ENCODE data around the gene RNF217.
"Not testable (repeated sequence)": the region's sequence is repeated elsewhere in the genome, so short reads cannot be mapped to it uniquely, and the experiment has no call there.

RNF217 gene

DNA sequence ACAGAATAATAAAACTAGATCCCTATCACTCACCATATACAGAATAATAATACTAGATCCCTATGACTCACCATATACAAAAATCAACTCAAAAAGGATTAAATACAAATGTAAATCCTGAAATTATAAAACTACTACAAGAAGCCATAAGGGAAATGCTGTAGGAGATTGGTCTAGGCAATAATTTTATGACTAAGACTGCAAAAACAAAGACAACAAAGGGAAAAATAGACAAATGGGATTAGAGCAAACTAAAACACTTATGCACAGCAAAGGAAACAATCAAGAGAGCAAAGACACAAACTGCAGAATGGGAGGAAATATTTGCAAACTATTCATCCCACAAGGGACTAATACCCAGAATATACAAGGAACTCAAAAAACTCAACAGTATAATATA lies 4.1 kb upstream of the RNF217 start:
- TF ChIP-seq FOXP2 (optimal IDR thresholded peaks at IDR 0.05; ENCODE audit: control extremely low read depth, extremely low read length, insufficient read depth) (no peak), EZH2 (IDR thresholded peaks at IDR 0.05) (no peak), POLR2AphosphoS5 (IDR thresholded peaks at IDR 0.05; ENCODE audit: borderline replicate concordance, low read depth, low read length) (no peak)
- Histone ChIP-seq H3K9me3 (ENCODE audit: low read depth, low read length) (no peaks in the 10 kb centered on the region), H3K27ac (no peak overlapping the region), H3K9ac (ENCODE audit: insufficient read length) (no peak overlapping the region), H3K4me3 (no peak overlapping the region), H3K36me3 (ENCODE audit: insufficient read depth, low read length) (no peaks in the 10 kb centered on the region)
- DNase-seq (ENCODE audit: low read depth, low spot score): no peak

DNA sequence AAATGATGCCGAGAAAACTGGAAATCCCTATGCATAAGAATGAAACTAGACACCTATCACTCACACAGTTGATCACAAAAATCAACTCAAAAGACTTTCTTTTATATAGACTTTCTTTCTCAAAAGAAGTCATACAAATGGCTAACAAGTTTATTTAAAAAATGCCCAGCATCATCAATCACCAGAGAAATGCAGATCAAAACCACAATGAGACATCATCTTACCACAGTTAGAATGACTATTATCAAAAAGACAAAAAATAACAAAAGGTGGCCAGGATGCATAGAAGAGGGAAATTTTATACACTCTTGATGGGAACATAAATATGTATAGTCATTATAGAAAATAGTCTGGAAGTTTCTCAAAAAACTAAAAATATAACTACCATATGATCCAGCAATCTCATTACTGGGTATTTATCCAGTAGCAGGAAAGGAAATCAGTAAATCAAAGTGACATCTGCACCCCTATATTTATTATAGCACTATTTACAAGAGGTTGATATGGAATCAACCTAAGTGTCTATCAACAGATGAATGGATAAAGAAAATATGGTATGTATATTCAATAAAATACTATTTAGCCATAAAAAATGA lies 3.4 kb upstream of the RNF217 start:
- H3K9me3 ChIP-seq (ENCODE audit: low read depth, low read length): no peaks in the 10 kb centered on the region
- no peak overlapping the region for H3K27ac ChIP-seq
- TF ChIP-seq POLR2AphosphoS5 (IDR thresholded peaks at IDR 0.05; ENCODE audit: borderline replicate concordance, low read depth, low read length): no peak
- no peak for TF ChIP-seq EZH2 (IDR thresholded peaks at IDR 0.05)
- TF ChIP-seq FOXP2 (optimal IDR thresholded peaks at IDR 0.05; ENCODE audit: control extremely low read depth, extremely low read length, insufficient read depth): no peak
- H3K4me3 ChIP-seq: no peak overlapping the region
- H3K36me3 ChIP-seq (ENCODE audit: insufficient read depth, low read length): no peaks in the 10 kb centered on the region
- DNase-seq (ENCODE audit: low read depth, low spot score): no peak
- no peak overlapping the region for H3K9ac ChIP-seq (ENCODE audit: insufficient read length)

DNA sequence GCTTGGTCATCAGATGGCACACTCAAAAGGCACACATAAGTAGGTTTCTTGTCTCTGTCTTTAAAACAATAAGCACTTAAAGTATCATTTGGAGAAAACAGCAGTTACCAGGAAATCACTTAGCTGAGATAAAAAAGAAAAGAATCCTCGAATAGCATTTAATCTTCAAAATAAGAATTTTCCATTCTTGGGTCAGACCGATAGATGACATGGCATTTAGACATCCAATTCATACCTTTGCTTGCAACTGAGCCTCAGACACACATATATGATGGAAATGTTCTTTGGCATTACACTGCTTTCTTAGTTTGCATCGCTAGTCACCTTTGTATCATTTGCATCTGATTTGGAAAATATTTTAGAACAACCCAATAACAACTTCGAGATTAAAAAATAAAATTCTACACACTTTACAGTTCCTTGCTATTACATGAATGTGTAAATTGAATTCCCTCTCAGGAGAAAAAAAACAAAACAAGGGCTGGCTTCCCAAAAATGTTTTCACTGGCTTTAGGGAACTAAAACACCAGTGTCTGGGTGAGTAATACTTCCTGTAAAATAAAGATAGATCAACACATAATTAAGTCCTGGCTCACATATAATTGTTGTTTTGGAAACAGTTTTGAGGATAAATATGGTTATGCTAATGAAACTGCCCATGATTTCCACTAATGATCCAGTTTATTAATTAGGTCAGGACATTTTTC lies 1.3 kb upstream of the RNF217 start:
- Histone ChIP-seq H3K36me3 (ENCODE audit: insufficient read depth, low read length) (no peaks in the 10 kb centered on the region), H3K27ac (no peak overlapping the region), H3K9me3 (ENCODE audit: low read depth, low read length) (no peaks in the 10 kb centered on the region), H3K9ac (ENCODE audit: insufficient read length) (peak overlapping the region; percentile 83), H3K4me3 (peak overlapping the region; percentile 85)
- DNase-seq (ENCODE audit: low read depth, low spot score): no peak
- TF ChIP-seq POLR2AphosphoS5 (IDR thresholded peaks at IDR 0.05; ENCODE audit: borderline replicate concordance, low read depth, low read length) (no peak), EZH2 (IDR thresholded peaks at IDR 0.05) (no peak), FOXP2 (optimal IDR thresholded peaks at IDR 0.05; ENCODE audit: control extremely low read depth, extremely low read length, insufficient read depth) (no peak)

DNA sequence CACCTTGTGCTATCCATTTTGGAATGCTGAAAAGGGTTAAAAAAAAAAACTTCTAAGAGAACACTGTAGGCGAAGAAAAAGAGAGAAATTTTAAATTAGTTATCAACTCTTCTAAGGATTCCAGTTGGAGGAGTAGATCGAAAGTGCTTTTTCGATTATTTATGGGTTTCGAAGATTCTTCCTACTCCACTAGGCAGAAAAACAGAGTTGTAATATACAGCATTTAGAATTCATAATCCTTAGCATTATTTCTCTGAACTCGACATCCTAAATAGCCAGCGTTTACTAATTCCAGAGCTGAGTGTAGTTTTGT lies 817 bp upstream of the RNF217 start:
- Histone ChIP-seq H3K4me3 (peak overlapping the region; percentile 85), H3K27ac (no peak overlapping the region), H3K36me3 (ENCODE audit: insufficient read depth, low read length) (no peaks in the 10 kb centered on the region), H3K9ac (ENCODE audit: insufficient read length) (peak overlapping the region; percentile 83), H3K9me3 (ENCODE audit: low read depth, low read length) (no peaks in the 10 kb centered on the region)
- DNase-seq (ENCODE audit: low read depth, low spot score): no peak
- TF ChIP-seq FOXP2 (optimal IDR thresholded peaks at IDR 0.05; ENCODE audit: control extremely low read depth, extremely low read length, insufficient read depth): no peak
- no peak for TF ChIP-seq EZH2 (IDR thresholded peaks at IDR 0.05)
- no peak for TF ChIP-seq POLR2AphosphoS5 (IDR thresholded peaks at IDR 0.05; ENCODE audit: borderline replicate concordance, low read depth, low read length)

DNA sequence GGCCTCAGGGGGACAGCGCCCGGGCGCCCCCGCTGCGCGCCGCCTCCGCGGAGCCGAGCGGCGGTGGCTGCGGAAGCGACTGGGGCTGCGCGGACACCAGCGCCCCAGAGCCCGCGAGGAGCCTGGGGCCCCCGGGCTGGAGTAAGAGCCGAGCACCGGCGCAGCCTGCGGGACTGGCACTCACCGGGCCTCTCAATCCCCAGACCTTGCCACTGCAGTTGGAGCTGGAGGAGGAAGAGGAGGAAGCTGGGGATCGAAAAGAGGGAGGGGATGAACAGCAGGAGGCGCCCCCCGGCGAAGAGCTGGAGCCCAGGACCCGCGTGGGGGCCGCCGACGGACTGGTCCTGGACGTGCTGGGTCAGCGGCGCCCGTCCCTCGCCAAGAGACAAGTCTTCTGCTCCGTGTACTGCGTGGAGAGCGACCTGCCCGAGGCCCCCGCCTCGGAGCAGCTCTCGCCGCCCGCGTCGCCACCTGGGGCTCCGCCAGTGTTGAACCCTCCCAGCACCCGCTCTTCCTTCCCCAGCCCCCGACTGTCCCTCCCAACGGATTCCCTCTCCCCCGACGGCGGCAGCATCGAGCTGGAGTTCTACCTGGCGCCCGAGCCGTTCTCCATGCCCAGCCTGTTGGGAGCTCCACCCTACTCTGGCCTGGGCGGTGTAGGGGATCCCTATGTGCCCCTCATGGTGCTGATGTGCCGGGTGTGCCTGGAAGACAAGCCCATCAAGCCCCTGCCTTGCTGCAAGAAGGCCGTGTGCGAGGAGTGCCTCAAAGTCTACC lies 590 bp downstream of the RNF217 start:
- peak overlapping the region; percentile 83 for H3K9ac ChIP-seq (ENCODE audit: insufficient read length)
- TF ChIP-seq POLR2AphosphoS5 (IDR thresholded peaks at IDR 0.05; ENCODE audit: borderline replicate concordance, low read depth, low read length) (no peak), FOXP2 (optimal IDR thresholded peaks at IDR 0.05; ENCODE audit: control extremely low read depth, extremely low read length, insufficient read depth) (no peak), EZH2 (IDR thresholded peaks at IDR 0.05) (no peak)
- H3K9me3 ChIP-seq (ENCODE audit: low read depth, low read length): no peaks in the 10 kb centered on the region
- peak overlapping the region; percentile 85 for H3K4me3 ChIP-seq
- H3K36me3 ChIP-seq (ENCODE audit: insufficient read depth, low read length): no peaks in the 10 kb centered on the region
- peak overlapping the region; percentile 73 for H3K27ac ChIP-seq
- DNase-seq (ENCODE audit: low read depth, low spot score): no peak

DNA sequence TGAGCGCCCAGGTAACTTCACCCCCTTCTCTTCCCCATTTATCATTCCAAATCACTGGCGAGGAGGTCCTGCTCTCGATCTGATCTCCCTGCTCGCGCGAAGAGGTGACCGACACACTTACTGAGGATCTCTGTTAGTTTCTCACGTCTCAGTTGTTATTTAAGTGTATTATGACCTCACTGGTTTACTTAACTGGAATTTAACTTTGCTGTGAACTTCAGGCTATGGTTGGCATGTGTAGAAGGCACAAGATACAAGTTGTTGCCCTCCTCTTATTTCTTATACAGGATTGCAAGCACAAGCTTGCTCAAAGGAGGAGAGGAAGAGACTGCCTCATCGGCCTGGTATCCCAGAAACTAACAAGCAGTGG lies 1.2 kb downstream of the RNF217 start:
- H3K9ac ChIP-seq (ENCODE audit: insufficient read length): peak overlapping the region; percentile 83
- no peak for TF ChIP-seq FOXP2 (optimal IDR thresholded peaks at IDR 0.05; ENCODE audit: control extremely low read depth, extremely low read length, insufficient read depth)
- TF ChIP-seq POLR2AphosphoS5 (IDR thresholded peaks at IDR 0.05; ENCODE audit: borderline replicate concordance, low read depth, low read length): no peak
- TF ChIP-seq EZH2 (IDR thresholded peaks at IDR 0.05): no peak
- no peaks in the 10 kb centered on the region for H3K9me3 ChIP-seq (ENCODE audit: low read depth, low read length)
- H3K36me3 ChIP-seq (ENCODE audit: insufficient read depth, low read length): no peaks in the 10 kb centered on the region
- H3K27ac ChIP-seq: peak overlapping the region; percentile 73
- DNase-seq (ENCODE audit: low read depth, low spot score): no peak
- peak overlapping the region; percentile 85 for H3K4me3 ChIP-seq

DNA sequence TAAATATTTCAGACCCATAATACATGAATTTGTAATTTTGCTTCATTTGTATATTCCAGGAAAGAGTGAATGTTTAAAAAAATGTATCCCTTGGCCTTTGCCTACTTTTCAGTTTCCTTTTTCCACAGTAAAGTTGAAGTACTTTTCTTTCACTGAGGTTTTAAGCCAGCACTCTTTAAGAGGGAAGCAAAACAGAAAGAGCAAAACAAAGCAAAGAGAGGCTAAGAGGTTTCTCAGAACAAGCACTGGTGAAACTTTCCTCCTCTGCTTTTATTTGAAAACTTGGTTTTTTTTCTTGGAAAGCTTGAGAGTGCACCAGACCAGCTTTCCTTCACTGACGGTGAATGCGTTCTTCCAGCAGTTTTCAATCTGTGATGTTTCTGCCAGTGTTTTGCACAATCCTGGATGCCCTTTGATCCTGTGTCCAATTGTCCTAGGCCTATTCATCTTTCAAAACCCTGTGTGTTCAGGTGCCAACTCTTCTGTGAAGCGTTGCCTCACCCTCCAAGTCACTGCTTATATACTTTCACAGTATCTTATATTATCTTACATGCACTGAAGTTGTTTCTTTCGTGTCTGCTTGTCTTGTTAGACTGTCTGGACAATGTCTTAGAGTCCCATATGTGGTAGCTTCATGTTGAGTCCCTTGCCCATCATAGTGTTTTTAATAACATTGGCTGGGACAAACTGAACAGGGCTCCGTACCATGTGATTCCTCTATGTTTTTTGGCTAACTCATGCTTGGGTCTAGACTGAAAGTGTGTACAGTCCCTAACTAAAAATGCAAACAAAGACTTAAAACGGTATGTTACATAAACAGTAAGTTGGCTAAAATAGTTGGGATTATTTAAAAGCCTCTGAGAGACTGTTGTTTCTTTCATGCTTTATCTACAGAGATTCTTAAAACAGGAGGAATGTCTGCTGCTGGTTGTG lies 1.9 kb downstream of the RNF217 start:
- TF ChIP-seq EZH2 (IDR thresholded peaks at IDR 0.05) (no peak), FOXP2 (optimal IDR thresholded peaks at IDR 0.05; ENCODE audit: control extremely low read depth, extremely low read length, insufficient read depth) (no peak), POLR2AphosphoS5 (IDR thresholded peaks at IDR 0.05; ENCODE audit: borderline replicate concordance, low read depth, low read length) (no peak)
- no peaks in the 10 kb centered on the region for H3K36me3 ChIP-seq (ENCODE audit: insufficient read depth, low read length)
- peak overlapping the region; percentile 83 for H3K9ac ChIP-seq (ENCODE audit: insufficient read length)
- H3K4me3 ChIP-seq: peak overlapping the region; percentile 85
- H3K27ac ChIP-seq: peak overlapping the region; percentile 73
- DNase-seq (ENCODE audit: low read depth, low spot score): no peak
- H3K9me3 ChIP-seq (ENCODE audit: low read depth, low read length): no peaks in the 10 kb centered on the region

DNA sequence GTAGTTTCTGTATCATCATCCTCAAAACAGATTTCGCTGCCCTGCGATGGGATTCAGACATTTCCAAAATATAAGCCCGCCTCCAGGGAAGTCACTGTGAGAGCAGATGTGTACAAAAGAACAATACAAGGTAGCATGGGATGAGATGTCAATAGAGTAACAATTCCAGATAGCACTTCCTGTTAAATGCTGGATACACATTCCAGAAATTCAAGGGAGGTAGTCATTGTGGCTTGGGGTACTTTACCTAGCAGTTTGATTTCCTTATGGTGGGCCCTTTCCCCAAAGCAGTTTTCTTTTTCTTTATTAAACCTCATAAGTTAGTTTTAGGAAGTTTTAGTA lies 2.5 kb downstream of the RNF217 start:
- Histone ChIP-seq H3K27ac (no peak overlapping the region), H3K9ac (ENCODE audit: insufficient read length) (no peak overlapping the region), H3K36me3 (ENCODE audit: insufficient read depth, low read length) (no peaks in the 10 kb centered on the region), H3K9me3 (ENCODE audit: low read depth, low read length) (no peaks in the 10 kb centered on the region), H3K4me3 (peak overlapping the region; percentile 85)
- TF ChIP-seq FOXP2 (optimal IDR thresholded peaks at IDR 0.05; ENCODE audit: control extremely low read depth, extremely low read length, insufficient read depth) (no peak), POLR2AphosphoS5 (IDR thresholded peaks at IDR 0.05; ENCODE audit: borderline replicate concordance, low read depth, low read length) (no peak), EZH2 (IDR thresholded peaks at IDR 0.05) (no peak)
- DNase-seq (ENCODE audit: low read depth, low spot score): no peak

DNA sequence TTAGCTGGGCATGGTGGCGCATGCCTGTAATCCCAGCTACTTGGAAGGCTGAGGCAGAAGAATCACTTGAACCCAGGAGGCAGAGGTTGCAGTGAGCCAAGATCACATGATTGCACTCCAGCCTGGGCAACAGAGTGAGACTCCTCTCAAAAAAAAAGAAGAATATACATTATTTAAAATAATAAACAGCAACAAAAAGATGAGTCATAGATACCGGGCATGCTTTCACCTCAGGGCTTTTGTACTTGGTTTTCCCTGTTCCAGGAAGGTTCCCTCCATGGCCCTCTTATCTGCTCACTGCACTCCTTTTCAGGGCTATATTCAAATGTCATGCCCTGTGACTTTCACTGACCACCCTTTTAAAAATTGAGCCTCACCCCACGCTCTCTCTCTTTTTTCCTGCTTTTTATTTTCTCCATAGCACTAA lies 3.2 kb downstream of the RNF217 start:
- peak overlapping the region; percentile 59; the same call in 1 of the 2 replicates for H3K27ac ChIP-seq
- not testable (repeated sequence) for H3K9me3 ChIP-seq (ENCODE audit: low read depth, low read length); DNase-seq (ENCODE audit: low read depth, low spot score); H3K36me3 ChIP-seq (ENCODE audit: insufficient read depth, low read length); H3K9ac ChIP-seq (ENCODE audit: insufficient read length); H3K4me3 ChIP-seq

Data from SK-N-MC (cell line).